GM12801 (cell line): Measurements from ENCODE around the gene INAVA.

ENCODE experiments used
- TF ChIP-seq, protein P1 (sequence below): IDR thresholded peaks from one replicate; pipeline ENCODE4 v1.5.1; 2011; ENCODE audit warnings: control low read depth; ENCODE audit not compliant: insufficient read length; ENCODE audit errors: extremely low read depth

INAVA gene

DNA sequence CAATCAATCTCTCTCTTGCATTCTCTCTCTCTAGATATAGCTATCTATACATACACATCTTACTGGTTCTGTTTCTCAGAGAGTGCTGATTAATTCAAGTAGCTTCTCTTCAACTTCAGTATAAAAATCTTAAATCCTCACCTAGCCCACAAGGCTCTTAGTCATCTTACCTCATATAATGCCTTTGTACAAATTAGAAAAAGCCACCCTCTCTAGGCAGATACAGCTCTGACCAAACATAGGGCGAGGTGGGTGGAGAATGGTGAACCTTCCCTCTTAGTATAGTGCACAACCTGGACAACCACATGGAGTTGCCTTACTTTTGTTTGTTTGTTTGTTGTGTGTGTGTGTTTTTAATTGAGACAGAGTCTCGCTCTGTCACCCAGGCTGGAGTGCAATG, 5.1 kb upstream of the INAVA start:
- TF ChIP-seq, protein P1, sequence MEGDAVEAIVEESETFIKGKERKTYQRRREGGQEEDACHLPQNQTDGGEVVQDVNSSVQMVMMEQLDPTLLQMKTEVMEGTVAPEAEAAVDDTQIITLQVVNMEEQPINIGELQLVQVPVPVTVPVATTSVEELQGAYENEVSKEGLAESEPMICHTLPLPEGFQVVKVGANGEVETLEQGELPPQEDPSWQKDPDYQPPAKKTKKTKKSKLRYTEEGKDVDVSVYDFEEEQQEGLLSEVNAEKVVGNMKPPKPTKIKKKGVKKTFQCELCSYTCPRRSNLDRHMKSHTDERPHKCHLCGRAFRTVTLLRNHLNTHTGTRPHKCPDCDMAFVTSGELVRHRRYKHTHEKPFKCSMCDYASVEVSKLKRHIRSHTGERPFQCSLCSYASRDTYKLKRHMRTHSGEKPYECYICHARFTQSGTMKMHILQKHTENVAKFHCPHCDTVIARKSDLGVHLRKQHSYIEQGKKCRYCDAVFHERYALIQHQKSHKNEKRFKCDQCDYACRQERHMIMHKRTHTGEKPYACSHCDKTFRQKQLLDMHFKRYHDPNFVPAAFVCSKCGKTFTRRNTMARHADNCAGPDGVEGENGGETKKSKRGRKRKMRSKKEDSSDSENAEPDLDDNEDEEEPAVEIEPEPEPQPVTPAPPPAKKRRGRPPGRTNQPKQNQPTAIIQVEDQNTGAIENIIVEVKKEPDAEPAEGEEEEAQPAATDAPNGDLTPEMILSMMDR: no peak

DNA sequence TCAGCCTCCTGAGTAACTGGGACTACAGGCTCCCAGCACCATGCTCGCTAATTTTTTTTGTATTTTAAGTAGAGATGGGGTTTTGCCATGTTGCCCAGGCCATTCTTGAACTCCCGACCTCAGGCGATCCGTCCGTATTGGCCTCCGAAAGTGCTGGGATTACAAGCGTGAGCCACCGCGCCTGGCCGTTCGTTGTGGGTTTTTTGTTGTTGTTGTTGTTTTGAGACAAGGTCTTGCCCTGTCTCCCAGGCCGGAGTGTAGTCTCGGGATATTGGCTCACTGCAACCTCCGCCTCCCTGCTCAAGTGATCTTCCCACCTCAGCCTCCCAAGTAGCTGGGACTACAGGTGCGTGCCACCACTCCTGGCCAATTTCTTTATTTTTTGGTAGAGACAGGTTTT, 4.7 kb upstream of the INAVA start:
- TF ChIP-seq, protein P1: no peak

DNA sequence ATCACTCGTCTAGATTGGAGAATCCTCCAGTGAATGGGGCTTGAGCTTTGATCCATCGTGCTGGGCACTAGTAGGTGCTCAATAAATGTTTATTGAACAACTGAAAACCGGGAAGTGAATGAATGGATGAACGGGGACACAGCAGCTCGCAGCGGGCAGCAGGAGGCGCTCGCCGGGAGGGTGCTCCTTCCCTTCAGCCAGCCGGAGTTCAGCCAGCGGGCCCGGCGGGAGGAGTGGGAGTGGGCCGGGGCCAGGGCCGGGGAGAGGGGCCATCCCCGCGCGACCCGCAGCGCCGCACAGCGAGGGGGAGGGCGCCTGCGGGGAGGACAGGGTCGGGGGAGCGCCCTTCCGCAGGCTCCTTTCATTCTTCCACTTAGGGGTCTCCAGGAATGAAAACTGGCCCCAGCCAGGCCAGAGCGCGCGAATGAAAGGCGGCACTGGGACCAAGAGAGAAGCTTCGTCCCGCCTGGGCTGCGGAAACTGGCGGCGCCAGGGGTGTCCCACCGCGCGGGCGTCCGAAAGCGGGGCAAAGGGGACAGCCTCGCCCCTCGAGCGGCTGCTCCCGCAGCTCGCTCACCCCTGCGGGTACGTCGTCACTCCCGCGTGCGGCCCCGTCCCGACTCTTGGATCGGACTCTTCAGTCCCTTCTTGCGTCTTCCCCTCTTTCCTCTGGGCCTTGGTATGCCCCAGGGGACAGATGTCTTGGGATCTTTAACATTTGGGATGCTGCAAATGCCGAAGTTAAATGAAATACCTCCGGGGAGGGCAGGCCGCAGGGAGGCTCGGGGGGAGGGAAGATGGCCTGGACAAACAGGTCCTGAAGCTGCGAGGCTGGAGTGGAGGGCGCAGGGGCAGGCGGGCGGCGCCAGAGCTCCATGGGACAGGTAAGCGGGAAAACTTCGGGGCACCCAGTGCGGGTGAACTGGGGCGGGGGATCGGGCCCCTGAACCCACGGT, 3.6 kb upstream of the INAVA start:
- TF ChIP-seq, protein P1: no peak

- TF ChIP-seq, protein P1: no peak
Measured at GRCh38 chr1:200891774-200892157, 2.9 kb upstream of the INAVA start.

DNA sequence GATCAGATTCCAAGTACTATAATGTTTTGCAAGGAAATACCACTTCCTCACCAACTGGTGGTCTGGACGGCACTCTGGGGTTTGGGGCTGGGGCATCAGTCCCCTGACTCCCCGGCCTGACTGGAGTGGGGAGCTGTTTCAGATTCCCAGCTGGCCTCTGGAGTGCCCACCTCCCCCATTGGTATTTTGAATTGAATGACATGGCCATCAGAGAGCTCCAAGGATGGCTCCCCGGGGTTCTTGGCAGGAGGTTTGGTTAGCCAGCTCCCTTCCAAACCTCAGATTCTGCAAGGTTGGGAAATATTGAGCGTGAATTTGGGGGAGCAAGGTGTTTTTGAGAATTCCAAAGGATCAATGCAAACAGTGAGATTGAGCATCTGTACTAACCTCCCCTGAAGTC, 2.2 kb upstream of the INAVA start:
- TF ChIP-seq, protein P1: no peak

DNA sequence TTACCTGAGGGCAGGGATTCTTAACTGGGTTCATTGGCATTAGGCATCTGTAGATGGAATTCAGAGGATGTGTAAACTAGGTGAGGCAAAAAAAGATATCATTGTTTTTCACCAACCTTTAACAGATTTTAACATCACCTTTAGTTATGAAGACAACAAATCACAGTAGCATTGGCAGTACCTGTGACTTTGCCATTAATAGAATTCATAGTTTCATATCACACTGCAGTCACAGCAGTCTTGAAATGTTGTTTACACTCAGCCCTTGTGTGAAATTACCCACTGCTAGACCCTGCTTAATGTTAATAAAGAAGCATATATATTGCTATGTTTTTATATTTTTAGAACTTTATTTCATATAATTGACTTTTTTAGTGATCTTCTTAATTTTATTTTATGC, 1.7 kb upstream of the INAVA start:
- TF ChIP-seq, protein P1: no peak

GRCh38 chr1:200893411-200893901, 1.2 kb upstream of the INAVA start:
- TF ChIP-seq, protein P1: no peak
